NCI-H146 (cell line): ENCODE results near the gene CCT3.
"Not testable (repeated sequence)": the region's sequence is repeated elsewhere in the genome, so short reads cannot be mapped to it uniquely, and the experiment has no call there.

Experiments
- DNase-seq: peaks from one replicate; lab custom pipeline; 2025; lab: John Stamatoyannopoulos, UW

Gene CCT3

DNA sequence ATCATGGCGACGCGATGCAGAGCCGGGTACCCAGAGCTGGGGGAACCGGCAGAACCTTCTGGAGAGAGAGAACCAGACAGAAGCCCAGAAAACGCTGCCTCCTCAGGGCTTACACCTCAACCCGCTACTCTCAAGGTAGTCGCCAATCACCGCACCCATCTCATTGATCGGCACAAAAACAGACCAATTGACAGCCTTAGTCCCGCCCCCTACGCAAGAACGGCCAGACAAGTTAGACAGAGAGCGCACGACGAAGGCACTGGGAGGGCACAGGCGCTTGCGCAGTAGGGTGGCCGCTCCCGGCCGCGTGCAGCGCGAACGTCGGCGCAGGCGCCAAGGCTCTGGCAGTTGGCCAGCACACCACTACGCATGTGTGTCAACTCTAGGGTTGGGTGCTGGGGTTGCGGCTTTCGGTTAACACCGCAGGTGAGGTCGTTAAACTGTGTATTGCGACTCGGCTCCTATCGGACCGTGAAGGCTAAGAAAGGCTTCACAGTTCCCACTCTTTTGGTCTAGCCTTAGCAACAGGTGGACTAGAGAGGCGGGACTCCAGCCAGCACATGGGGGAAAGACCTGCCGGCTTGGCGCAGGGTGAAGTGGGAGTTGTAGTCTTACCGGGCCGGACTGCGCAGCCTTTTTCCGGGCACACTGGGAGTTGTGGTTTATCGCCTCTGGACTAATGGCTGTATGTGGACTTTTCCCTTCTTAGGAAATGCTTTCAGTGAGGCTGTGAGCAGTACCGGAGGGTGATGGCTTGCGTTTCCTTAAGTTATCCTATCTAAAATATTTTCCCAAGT, at the start of gene CCT3, which contains the start of gene TSACC:
TSS of gene CCT3 (minus strand) at position 113 of the 797 bp plus-strand sequence. CDS start at position 5, 108 bp downstream.
TSS of gene TSACC (plus strand) at position 347 of the 797 bp plus-strand sequence. CDS start 1,232 bp downstream, outside the sequence.
- peak; percentile 99 for DNase-seq

DNA sequence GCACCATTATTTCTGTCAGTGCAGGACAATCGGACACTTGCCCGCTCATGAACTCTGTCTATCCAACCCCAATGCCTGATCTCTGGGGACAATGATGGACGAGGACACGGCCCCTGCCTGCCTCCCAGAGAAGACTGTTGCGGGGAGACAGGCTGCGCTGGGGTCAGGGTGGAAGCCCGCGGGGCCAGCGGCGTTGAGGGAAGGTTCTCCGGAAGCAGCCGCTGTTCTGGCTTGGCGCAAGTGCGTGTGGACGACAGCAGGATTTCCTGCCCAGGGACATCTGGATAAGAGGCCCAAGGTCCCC, 49.7 kb upstream of the CCT3 start:
- DNase-seq = no peak

DNA sequence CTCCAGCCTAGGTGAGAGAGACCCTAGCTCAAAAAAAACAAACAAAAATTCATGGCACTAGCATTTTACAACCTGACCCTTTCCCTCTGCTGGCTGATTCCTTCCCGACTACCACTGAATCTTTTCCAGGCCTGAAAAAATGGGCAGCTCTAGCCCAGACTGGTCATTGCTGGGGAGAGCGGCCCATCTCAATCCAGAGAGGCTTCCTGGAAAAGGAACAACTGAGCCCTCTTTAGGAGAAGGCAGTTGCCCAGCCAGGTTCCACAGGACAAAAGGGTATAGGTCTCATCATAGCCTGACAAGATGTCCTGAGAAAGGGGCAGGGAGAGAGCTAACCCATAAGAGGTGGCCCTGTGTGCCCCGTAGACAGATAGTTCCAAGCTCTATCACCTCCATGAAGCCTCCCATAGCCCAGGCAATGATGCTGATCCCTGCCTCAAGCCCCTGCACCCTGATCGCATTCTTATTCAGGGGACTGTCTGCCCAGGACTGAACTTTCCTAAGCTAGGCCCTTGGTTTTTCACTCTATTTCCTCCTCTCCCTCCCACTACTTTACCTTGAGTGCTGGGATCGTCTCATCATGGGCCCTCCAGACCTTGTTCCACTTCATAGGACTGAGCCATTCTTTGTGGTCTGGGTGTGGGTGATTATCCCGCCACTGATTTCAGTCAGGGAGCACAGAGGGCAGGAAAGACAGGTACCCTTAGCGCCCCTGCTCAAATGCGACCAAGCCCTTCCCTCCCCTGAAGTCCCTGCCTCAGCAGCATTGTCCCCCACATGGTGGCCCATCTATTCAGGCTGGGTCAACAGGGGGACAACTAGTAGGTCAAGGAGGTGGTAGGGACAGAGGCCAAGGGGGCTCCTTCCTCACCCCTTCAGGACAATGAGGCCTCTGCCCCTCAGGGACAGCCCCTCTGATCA, 49.1 kb upstream of the CCT3 start:
- no peak for DNase-seq

DNA sequence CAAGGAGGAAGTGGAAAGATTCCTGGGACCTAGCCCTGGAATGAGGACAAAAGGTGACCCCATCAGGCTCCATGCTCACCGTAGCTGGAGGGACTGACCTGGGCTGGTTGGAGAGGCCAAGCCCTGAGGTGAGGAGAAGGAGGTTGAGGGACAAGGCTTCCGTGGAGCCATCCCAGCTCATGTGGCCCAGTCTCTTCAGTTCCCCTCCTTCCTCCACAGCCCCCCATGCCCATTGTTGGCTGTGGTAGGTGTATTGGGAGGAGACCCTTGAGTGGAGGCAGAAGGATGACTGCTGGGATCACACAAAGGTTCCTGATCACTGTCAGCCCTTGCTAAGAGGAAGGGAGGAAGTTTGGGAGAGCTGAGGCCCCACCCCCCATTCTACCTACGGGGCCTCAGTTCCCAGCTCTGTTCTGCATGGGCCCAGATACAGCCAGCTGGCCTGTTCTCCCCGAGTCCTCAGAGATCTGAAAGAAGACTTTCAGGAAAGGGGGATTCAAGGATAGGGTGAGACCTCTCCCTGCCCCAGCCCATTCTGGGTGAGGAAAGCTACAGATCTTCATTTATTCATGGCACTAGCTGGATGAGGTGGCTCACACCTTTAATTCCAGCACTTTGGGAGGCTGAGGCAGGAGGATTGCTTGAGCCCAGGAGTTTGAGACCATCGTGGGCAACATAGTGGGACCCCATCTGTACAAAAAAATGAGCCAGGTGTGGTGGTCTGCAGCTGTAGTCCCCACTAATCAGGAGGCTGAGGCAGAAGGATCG, 48.2 kb upstream of the CCT3 start:
- DNase-seq = no peak

DNA sequence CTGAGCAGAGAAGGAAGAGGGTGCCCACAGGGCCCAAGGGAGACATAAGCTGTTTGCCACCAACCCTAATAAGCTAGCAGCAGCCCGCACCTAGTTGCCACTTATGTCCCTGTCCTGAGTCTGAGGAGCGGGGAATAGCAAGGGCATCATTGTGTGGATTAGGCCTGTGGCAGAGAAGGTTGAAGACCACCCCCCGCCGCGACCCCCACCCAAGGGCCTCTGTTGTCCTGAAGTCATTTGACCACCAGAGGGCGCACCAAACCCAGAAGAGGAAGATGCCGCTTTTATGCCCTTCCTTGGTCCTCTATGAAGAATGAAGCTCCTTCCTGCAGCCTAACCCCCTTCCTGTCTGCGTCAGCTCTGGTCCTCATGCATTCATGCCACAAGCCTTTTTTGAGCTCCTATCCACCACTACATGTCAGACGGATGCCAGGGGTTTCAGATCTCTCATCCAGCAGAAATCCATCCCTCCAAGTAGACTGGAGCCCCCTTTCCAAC, 47.5 kb upstream of the CCT3 start:
- DNase-seq = peak; percentile 74

DNA sequence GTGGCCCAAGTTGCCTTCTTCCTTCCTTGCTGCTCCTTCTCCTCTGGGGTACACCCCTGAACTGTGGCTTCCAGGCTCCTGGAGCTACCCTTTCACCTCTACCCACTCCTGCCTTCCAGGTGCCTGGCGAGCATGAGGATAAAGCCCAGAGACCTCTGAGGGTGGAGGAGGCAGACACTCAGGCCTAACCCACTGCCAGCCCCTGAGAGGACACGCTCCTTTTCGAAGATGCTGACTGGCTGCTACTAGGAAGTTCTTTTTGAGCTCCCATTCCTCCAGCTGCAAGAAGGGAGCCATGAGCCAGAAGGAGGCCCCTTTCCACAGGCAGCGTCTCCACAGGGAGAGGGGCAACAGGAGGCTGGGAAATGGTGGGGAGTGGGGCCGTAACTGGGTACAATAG, 46.6 kb upstream of the CCT3 start:
- no peak for DNase-seq

DNA sequence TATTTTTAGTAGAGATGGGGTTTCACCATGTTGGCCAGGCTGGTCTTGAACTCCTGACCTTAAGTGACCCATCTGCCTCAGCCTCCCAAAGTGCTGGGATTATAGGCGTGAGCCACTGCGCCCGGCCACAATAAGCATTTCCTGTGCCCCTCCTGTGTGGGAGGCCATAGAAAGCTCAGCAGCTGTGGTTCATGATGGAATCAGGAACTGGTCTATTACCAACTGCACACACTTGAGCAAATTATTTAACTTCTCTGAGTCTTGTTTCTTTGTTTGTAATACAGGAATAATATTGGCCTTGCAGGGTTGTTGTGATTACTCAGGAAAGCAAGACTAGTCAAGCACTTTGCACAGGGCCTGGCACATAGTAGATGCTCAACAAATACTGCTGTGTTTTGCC, 45.9 kb upstream of the CCT3 start:
- no peak for DNase-seq

DNA sequence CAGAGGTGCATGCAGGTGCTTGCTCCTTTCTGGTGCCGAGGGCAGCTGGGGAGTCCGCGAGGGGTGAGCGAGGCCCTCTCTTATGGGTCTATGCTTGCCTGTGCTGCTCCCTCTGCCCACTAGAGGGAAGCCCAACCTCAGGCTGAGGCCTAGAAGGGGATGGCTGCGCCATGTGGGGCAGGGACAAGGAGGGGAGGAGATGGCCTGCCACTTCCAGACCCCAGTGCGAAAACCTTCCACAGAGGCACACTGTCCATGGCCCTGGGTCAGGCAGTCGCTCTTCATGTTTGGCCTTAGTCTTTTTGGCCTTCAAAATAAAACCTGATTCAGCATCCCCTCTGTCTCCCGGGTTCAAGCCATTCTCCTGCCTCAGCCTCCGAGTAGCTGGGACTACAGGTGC, 44.9 kb upstream of the CCT3 start:
- peak; percentile 68 for DNase-seq

DNA sequence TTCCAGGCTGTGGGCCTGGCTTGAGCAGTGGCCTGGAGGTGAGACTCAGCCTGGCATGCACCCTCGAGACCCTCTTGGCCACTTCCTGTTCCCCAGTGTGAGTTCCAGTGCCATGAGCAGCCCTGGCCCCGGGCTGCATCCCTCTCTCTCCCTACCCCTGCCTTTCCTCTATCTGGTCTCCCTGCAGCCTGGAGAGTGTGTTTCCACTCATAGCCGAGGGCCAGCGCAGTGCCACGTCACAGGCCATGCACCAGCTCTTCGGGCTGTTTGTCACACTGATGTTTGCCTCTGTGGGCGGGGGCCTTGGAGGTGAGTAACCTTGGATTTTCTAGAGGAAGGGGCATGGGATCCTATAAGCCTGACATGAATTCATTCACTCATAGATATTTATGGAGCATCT, 44.5 kb upstream of the CCT3 start:
- no peak for DNase-seq

DNA sequence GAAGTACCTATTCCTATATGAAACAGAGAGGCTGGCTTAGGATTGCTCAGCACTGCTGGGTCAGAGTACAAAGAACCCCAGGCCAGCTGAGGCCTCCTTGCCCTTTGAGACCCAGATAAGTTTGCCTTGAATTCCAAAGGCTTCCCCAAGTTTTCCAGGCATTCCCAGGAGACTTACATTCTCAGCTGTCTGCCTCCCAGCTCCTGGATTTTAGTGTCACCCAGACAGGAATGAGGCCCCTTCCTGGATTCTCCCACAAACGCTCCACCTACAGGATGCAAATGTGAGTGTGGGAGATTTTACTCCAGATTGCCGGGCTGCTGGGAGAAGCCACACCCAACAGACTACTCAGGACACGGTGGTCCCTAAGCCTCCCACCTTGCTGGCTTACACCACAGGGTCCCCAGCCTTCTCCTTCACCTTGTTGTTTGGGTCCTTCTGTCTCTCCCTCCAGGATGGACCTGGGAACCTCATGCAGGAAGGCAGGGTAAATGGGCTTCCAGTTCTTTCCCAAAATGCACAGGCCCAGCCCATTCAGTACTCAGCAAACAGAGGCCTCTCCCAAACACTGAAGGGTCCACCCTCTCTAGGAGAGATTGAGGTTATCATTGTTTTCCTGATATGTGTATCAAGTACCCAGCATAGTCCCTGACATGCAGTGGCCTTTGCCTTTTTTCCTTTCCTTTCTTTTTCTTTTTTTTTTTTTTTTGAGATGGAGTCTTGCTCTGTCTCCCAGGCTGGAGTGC, 41.5 kb upstream of the CCT3 start:
- no peak for DNase-seq

DNA sequence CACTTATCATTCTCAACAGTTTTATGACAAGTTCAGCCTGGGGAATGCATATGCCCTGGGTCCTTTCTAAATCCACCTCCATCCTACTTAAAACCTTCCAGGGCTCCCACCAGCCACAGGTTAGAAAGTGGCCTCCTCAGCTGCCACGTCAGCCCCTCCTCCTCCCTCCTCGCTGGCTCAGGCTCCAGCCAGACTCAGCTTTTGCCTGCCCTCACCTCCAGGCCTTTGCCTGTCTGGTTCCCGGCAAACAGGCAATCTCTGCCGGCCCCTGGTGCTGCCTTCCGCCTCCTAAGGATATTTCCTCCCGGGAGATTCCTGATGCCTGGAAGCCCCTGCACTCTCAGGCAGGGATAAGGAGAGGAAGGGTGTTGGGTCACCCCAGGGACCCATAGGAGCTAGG, 40.5 kb upstream of the CCT3 start:
- DNase-seq = no peak

DNA sequence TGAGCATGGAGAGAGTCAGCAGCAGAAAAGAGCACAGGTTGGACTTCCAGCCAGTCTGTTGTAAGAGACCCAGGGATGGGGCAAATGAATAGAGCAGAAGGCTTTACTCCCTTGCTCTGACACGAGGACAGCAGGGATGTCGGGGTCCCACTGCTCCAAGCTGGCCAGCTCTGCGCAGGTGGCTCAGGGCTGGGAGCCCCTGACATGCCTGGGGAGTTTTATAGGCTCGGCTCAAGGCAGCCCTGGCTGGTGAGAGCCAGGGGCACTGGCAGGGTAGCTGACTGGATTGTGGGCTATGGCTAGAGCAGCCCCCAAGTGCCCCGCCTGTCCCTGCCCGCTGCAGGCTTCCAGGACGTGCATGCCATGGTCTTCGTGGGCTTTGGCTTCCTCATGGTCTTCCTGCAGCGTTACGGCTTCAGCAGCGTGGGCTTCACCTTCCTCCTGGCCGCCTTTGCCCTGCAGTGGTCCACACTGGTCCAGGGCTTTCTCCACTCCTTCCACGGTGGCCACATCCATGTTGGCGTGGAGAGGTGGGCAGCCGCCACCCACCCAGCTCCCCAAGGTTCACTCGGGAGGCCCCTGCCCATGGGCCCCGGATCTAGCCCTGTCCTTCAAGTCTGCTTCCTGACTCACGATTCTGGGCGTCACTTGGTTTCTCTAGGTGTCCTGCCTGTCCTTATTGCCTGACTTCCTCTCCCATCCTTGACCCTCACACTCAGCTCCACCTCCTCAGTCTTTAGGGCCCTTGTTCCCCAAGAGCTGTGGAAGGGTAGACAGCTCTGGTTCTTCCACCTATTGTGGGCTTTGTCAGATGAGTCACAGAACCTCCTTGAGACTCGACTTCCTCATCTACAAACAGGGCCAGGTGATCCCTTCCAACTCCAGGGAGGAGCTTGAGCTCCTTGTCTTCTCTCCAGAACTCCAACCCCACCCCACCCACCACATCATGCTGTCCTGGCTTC, 39.1 kb upstream of the CCT3 start:
- no peak for DNase-seq

DNA sequence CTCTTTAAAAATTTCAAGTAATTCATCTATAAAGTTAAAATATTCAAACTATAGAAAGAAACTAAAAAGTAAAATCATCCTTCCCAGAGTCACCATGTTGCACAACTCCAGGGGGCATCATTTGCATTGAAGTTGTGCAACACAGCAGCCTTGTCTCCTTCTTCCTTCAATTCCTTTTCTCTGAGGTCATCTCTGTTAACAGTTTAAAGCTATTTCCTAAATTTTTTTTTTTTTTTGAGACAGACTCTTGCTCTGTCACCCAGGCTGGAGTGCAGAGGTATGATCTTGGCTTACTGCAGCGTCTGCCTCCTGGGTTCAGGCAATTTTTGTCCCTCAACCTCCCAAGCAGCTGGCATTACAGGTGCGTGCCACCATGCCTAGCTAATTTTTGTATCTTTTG, 38.1 kb upstream of the CCT3 start:
- no peak for DNase-seq

DNA sequence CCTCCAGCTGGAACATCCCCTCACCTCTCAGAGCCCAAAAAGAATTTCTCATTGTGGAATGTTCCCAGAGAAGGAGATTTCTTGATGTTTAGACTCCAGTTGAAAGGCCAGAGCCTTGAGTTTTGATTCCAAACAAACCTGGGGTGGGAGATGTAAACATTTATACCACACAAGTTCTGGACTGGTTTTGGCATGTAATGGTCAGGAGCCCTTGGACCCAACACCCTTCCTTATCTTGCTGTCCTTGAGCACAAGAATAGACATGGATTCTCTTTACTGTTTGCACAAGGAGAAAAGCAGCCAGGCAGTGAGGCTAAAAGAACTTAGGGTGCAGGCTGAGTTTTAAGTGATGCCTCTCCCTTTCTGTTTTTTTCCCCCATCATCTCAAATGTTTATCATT, 35.5 kb upstream of the CCT3 start:
- no peak for DNase-seq

DNA sequence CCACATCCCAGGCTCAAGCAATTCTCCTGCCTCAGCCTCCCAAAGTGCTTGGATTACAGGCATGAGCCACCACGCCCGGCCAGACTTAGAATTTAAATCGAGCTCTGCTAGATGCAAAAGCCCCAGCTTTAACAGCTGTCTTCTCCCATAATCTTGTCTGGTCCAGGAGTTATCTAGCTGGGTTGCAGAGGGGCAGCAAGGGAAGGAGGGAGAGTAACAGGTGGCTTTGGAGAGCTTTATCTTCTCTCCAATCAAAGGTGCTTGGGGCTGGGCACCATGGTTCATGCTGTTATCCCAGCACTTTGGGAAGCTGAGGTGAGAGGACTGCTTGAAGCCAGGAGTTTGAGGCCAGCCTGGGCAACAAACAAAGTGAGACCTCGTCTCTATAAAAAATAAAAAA, 34.8 kb upstream of the CCT3 start:
- DNase-seq = no peak

DNA sequence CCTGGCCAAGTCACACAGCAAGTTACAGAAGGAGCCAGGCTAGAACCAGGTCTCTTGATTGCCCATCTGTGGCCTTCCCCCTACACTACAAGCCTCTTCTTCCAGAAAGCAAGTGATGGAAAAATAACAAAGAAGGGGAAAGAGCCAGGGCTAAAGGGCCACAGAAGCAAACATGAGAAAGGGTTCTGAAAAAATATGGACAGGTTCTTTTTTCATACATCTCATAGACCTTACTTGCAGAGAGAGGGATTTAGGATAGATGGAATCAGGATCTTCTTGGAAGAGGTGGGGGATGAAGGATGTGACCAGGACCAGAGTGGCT, 34.1 kb upstream of the CCT3 start:
- DNase-seq = no peak

DNA sequence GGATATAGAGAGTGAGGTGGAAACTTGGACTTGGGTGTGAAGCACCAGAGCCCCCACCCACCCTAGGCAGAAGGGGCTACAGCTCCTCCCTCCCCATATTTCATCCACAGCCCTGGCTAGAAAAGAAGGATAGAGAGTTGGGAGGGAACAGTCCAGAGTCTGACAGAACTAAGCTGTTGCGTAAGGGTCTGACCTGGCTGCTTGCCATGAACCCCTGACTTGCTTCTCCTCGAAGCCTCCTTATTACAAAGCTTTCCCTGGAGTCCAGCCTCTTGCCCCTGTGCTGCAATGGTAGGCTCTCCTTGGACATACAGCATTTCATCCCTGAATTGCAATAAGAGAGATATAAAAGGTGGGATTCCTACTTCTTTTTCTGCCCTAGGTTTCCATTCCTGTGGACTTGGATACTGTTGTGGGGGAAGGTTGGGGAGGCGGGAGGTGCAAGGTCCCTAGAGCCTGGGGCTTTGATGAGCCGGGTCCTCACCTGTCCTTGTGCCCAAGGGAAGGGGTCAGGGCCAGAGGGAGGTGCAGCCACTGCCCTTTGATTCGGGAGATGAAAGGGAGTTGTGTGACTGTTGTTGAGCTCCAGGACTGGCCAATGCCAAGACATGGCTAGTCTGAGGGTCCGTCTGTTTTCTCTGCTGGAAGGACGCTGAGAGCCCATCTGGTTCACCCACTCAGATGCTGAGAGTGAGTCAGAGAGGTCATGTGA, 33.6 kb upstream of the CCT3 start:
- DNase-seq = no peak

DNA sequence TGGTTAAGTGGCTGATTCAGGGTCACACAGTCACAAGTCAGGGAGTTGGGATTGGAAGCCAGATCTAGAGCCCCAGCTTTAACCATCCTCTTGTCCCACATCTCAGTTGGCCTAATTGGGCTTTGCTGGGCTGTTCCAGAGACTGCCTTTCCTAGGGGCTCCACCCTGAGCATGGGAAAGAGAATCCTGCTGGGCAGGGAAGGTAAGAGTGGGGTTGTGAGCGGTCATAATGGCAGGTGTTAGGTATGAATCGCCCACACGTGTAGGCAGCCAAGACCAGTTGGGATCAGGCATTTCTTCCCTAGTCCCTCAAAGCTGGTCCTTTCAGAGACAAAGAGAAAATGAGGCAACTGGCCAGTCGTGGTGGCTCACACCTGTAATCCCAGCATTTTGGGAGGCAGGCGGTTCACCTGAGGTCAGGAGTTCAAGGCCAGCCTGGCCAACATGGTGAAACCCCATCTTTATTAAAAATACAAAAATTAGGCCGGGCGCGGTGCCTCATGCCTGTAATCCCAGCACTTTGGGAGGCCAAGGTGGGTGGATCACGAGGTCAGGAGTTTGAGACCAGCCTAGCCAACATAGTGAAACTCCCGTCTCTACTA, 31.7 kb upstream of the CCT3 start:
- DNase-seq = not testable (repeated sequence)

DNA sequence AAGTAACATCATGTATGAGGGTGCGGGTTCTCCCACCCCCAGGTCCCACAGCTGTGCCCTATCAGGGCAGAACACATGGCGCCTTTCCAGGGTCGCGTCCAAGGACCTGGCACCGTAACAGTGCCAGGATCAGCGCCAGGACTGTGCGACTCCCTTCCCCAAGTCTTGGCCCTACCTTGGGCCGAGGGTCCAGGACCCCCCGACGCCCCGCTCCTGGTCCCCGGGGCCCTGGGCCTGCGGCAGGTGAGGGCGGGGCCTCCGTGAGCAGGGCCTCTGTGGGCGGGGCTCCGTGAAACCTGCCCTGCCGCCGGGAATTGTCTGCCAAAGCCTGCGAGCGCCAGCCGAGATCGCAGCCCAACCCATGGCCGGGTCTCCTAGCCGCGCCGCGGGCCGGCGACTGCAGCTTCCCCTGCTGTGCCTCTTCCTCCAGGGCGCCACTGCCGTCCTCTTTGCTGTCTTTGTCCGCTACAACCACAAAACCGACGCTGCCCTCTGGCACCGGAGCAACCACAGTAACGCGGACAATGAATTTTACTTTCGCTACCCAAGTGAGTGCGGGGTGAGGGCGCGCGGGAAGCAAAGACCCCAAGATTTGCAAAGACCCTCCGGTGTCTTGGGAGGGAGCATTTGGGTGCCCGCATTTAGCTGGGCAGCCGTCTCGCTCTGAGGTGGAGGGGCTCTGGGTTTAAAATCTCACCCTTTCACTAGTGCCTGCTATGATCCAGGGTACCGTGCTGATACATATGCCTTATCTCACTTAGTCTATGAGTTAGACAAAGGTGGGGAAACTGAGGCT, 31.0 kb upstream of the CCT3 start, which contains the start of gene RHBG:
TSS of gene RHBG (plus strand) at position 323 of the 796 bp plus-strand sequence. CDS start at position 362, 39 bp downstream.
- peak; percentile 77 for DNase-seq
